GM12875 (cell line): ENCODE data around the gene FOXRED2.
"Not testable (repeated sequence)": the region's sequence is repeated elsewhere in the genome, so short reads cannot be mapped to it uniquely, and the experiment has no call there.

ENCODE experiments used
- H3K4me3 ChIP-seq: one replicate; pipeline ENCODE4 v1.5.1; 2011; ENCODE audit warnings: low read depth, low read length, control low read depth
- CTCF ChIP-seq: IDR thresholded peaks from 2 replicates; pipeline ENCODE4 v1.5.1; 2011; ENCODE audit warnings: low read depth, mild to moderate bottlenecking, control low read depth, inconsistent platforms, low read length, moderate library complexity, borderline replicate concordance; ENCODE audit not compliant: insufficient read depth

The FOXRED2 gene

GRCh38 chr22:36454916-36455570, 51.8 kb downstream of the FOXRED2 start:
- H3K4me3 ChIP-seq = peak overlapping the region; percentile 52
- peak; percentile 5; the same call in 1 of the 2 replicates for TF ChIP-seq CTCF

- no peak for TF ChIP-seq CTCF
- H3K4me3 ChIP-seq = no peak overlapping the region
Measured at GRCh38 chr22:36453855-36454378, 52.9 kb downstream of the FOXRED2 start.

GRCh38 chr22:36452978-36453607, 53.7 kb downstream of the FOXRED2 start:
- H3K4me3 ChIP-seq = not testable (repeated sequence)

- no peak for TF ChIP-seq CTCF
- no peak overlapping the region for H3K4me3 ChIP-seq
Measured at GRCh38 chr22:36452250-36452977, 54.4 kb downstream of the FOXRED2 start.

- not testable (repeated sequence) for H3K4me3 ChIP-seq
Measured at GRCh38 chr22:36450923-36451322, 55.9 kb downstream of the FOXRED2 start.

GRCh38 chr22:36449596-36450175, 57.2 kb downstream of the FOXRED2 start:
- H3K4me3 ChIP-seq = no peak overlapping the region
- no peak for TF ChIP-seq CTCF

GRCh38 chr22:36447632-36448031, 59.2 kb downstream of the FOXRED2 start:
- no peak overlapping the region for H3K4me3 ChIP-seq
- TF ChIP-seq CTCF = no peak
